Hepatocyte (in vitro differentiated cells): ENCODE measurements around the gene FRAS1. TPM values are rescaled to one million over a fixed set of nuclear protein-coding genes. Genes with fewer than 3 reads are reported as not detected.

Experiments
- DNase-seq: peaks from one replicate; pipeline ENCODE4 v3.0.0-alpha.2; 2016; ENCODE audit warnings: low spot score
- H2AFZ ChIP-seq: fragments of 200-600 bp; sonication (generic); 2 replicates; pipeline ENCODE4 v1.6.0; 2016; ENCODE audit warnings: antibody characterized with exemption, mild to moderate bottlenecking
- H3K27ac ChIP-seq: fragments of 200-600 bp; sonication (generic); 2 replicates; pipeline ENCODE4 v1.5.1; 2016; ENCODE audit warnings: mild to moderate bottlenecking
- H3K27me3 ChIP-seq: fragments of 200-600 bp; sonication (generic); 2 replicates; pipeline ENCODE4 v1.6.1; 2016
- H3K36me3 ChIP-seq: fragments of 200-600 bp; sonication (generic); replicated peaks from 2 replicates; pipeline ENCODE4 v1.5.1; 2016; ENCODE audit warnings: low read depth; ENCODE audit not compliant: insufficient read depth
- H3K4me1 ChIP-seq: fragments of 200-600 bp; sonication (generic); 2 replicates; pipeline ENCODE4 v1.5.1; 2016; ENCODE audit warnings: mild to moderate bottlenecking, moderate library complexity; ENCODE audit not compliant: insufficient read depth
- H3K4me2 ChIP-seq: fragments of 200-600 bp; sonication (generic); 2 replicates; pipeline ENCODE4 v1.6.0; 2016
- H3K4me3 ChIP-seq: fragments of 200-600 bp; sonication (generic); 2 replicates; pipeline ENCODE4 v1.5.1; 2016; ENCODE audit warnings: mild to moderate bottlenecking
- H3K79me2 ChIP-seq: fragments of 200-600 bp; sonication (generic); 2 replicates; pipeline ENCODE4 v1.6.0; 2017; ENCODE audit warnings: mild to moderate bottlenecking
- H3K9me2 ChIP-seq: fragments of 200-600 bp; sonication (generic); replicated peaks from 2 replicates; pipeline ENCODE4 v1.6.0; 2017; ENCODE audit warnings: mild to moderate bottlenecking; ENCODE audit not compliant: insufficient read depth
- H3K9me3 ChIP-seq: fragments of 200-600 bp; sonication (generic); 2 replicates; pipeline ENCODE4 v1.5.1; 2016; ENCODE audit warnings: low read depth, mild to moderate bottlenecking
- H4K20me1 ChIP-seq: fragments of 200-600 bp; sonication (generic); 2 replicates; pipeline ENCODE4 v1.6.0; 2016; ENCODE audit warnings: mild to moderate bottlenecking; ENCODE audit not compliant: insufficient read depth, poor library complexity, severe bottlenecking
- EZH2 ChIP-seq: fragments of 200-600 bp; sonication (generic); IDR thresholded peaks from 2 replicates; pipeline ENCODE4 v1.6.1; 2016; ENCODE audit warnings: antibody characterized with exemption, mild to moderate bottlenecking, borderline replicate concordance
- EZH2phosphoT487 ChIP-seq: fragments of 200-600 bp; sonication (generic); IDR thresholded peaks from one replicate; pipeline ENCODE4 v1.6.1; 2018; ENCODE audit warnings: antibody characterized with exemption, mild to moderate bottlenecking, low read depth, moderate library complexity; ENCODE audit not compliant: unreplicated experiment, severe bottlenecking
- WGBS: methylation state at CpG from one replicate; pipeline ENCODE4 v1.1.6; 2016; ENCODE audit warnings: low lambda C conversion rate; ENCODE audit errors: missing lambda C conversion rate; 5-methylcytosine and 5-hydroxymethylcytosine counted together
- polyA plus RNA-seq: library from polyadenylated mRNA; unstranded; fragments of >200 nt; fragmentation: Nextera tagmentation; extraction: Ambion mirVana; gene quantifications from 2 replicates; pipeline ENCODE4 v1.2.1, GENCODE V29; 2016
- total RNA-seq: library from RNA; depleted of rRNA; stranded (reverse); fragments of >200 nt; gene quantifications from 2 replicates; pipeline ENCODE4 v1.2.3, GENCODE V29; 2014
- TF ChIP-seq, protein P1 (sequence below): fragments of 200-600 bp; sonication (generic); IDR thresholded peaks from 2 replicates; pipeline ENCODE4 v1.5.1; 2016; ENCODE audit warnings: antibody characterized with exemption, mild to moderate bottlenecking; ENCODE audit not compliant: poor library complexity

Gene FRAS1
- total and polyA plus RNA-seq, 2 experiments from 2014 or later, result 9.3 to 38.5 TPM

DNA sequence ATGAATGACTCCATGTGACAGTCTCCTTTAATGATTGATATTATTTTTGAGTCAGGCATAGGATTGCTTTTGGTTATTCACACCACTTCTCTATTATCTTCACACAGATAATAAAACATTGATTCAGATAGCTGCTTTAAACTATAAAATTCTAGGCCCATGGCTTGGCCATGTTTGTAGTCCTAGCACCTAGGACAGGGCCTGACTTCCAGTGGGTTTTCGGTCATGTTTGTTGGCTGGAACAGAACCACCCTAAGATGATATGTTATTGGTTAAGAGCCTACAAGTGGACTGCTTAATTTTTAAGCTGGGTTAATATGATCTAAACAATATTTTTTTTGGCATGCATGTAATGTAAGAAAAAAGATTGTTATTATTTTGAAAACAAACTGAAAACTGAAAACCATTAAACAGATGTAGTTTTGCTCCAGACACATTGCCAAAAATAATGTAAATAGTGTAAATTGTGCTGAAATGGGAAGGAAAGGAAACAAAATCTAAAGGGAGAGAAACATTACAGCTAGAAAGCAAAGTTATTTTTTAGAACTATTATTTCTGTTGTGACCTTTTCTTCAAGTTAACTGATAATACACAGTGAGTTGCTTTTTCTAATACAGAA, 98.0 kb downstream of the FRAS1 start:
- no peaks in the 10 kb centered on the region for H3K9me2 ChIP-seq
- no peak overlapping the region for H3K27ac ChIP-seq
- H3K36me3 ChIP-seq, result no peaks in the 10 kb centered on the region
- peaks cover 19% of the 10 kb centered on the region for H3K4me1 ChIP-seq
- H3K79me2 ChIP-seq, result peaks cover 46% of the 10 kb centered on the region
- no peaks in the 10 kb centered on the region for H3K27me3 ChIP-seq
- H4K20me1 ChIP-seq, result no peaks in the 10 kb centered on the region
- TF ChIP-seq, protein P1, sequence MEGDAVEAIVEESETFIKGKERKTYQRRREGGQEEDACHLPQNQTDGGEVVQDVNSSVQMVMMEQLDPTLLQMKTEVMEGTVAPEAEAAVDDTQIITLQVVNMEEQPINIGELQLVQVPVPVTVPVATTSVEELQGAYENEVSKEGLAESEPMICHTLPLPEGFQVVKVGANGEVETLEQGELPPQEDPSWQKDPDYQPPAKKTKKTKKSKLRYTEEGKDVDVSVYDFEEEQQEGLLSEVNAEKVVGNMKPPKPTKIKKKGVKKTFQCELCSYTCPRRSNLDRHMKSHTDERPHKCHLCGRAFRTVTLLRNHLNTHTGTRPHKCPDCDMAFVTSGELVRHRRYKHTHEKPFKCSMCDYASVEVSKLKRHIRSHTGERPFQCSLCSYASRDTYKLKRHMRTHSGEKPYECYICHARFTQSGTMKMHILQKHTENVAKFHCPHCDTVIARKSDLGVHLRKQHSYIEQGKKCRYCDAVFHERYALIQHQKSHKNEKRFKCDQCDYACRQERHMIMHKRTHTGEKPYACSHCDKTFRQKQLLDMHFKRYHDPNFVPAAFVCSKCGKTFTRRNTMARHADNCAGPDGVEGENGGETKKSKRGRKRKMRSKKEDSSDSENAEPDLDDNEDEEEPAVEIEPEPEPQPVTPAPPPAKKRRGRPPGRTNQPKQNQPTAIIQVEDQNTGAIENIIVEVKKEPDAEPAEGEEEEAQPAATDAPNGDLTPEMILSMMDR, result no peak
- TF ChIP-seq EZH2phosphoT487 (no peak), EZH2 (no peak)
- H2AFZ ChIP-seq, result no peak overlapping the region
- 94% methylated on average over 1 of the region's 1 CpG for WGBS
- H3K4me2 ChIP-seq, result peak overlapping the region; percentile 3
- no peaks in the 10 kb centered on the region for H3K9me3 ChIP-seq
- no peak for DNase-seq
- H3K4me3 ChIP-seq, result no peak overlapping the region

DNA sequence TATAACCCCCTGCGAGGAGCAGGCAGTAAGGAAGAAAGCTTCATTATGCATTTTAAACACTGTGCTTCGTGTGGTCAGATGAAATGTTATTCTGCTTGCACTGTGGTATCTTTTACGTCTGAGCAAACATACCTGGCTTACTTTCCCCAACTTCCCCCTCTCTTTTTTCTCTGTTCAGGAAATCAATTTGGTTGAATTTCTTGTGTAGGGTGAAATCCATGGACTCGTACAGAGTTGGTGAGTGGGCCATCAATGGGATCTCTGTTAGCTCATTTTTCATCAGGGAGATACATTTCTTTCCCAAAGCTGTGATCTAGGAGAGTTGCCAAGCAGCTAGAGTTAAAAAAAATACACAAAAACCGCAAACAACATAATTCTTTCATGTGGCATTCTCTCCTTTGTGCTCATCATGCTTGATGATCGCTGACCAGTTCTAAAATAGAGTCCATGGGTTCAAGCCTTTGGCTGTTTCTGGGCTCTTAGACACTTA, 98.5 kb downstream of the FRAS1 start:
- peaks cover 51% of the 10 kb centered on the region for H3K79me2 ChIP-seq
- no peak overlapping the region for H2AFZ ChIP-seq
- H3K36me3 ChIP-seq, result no peaks in the 10 kb centered on the region
- peak overlapping the region; percentile 3 for H3K4me2 ChIP-seq
- no peaks in the 10 kb centered on the region for H3K9me2 ChIP-seq
- no peaks in the 10 kb centered on the region for H3K27me3 ChIP-seq
- H3K9me3 ChIP-seq, result no peaks in the 10 kb centered on the region
- H3K27ac ChIP-seq, result peak overlapping the region; percentile 2
- DNase-seq, result no peak
- H3K4me3 ChIP-seq, result no peak overlapping the region
- TF ChIP-seq, protein P1, result no peak
- 56% methylated on average over 6 of the region's 6 CpGs for WGBS
- H4K20me1 ChIP-seq, result no peaks in the 10 kb centered on the region
- H3K4me1 ChIP-seq, result peaks cover 15% of the 10 kb centered on the region

DNA sequence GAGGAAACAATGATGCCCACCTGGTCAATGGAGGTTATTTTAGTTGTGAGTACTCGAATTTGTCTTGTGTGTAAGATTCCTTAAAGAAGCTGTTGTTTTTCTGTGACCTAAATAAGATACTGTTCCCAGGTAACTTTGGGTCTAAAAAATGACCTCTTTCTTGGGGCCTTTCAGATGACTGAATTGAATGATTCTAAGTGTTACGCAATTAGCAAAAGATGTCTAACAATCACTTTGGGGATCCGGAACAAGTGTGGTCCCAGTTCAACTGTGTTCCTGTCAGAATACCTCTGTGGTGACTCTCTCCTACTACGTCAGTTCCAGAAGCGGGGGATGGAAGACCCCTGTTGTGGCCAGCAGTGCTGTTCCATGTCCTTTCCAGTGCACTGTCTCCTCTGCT, 99.4 kb downstream of the FRAS1 start:
- peaks cover 57% of the 10 kb centered on the region for H3K79me2 ChIP-seq
- no peaks in the 10 kb centered on the region for H3K9me3 ChIP-seq
- H4K20me1 ChIP-seq, result no peaks in the 10 kb centered on the region
- H3K4me2 ChIP-seq, result no peak overlapping the region
- no peaks in the 10 kb centered on the region for H3K9me2 ChIP-seq
- WGBS, result 94% methylated on average over 5 of the region's 5 CpGs
- no peak overlapping the region for H3K4me3 ChIP-seq
- H3K27ac ChIP-seq, result no peak overlapping the region
- H2AFZ ChIP-seq, result no peak overlapping the region
- H3K27me3 ChIP-seq, result no peaks in the 10 kb centered on the region
- H3K36me3 ChIP-seq, result no peaks in the 10 kb centered on the region
- H3K4me1 ChIP-seq, result peaks cover 7% of the 10 kb centered on the region
- DNase-seq, result no peak
- TF ChIP-seq, protein P1, result no peak
- TF ChIP-seq EZH2 (no peak), EZH2phosphoT487 (no peak)

DNA sequence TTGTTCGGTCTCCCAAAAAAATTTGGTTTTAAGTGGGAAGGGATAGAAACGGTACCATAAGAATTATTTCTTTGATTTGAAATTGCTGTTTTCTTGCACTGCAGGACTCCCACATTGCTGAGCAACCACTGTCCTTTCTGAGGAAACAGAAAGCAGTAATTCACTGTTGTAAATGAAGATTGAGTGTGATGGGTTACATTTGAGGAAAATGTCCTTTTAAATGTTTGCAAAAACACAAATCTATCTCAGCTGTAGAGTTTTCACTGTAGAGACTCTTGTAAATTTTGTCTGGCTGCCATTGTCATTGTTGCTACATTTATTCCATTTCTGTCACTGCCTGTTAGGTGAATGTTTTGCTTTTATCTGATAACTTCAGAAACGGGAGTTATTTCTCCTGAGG, 105.2 kb downstream of the FRAS1 start:
- no peak for TF ChIP-seq EZH2
- TF ChIP-seq, protein P1, result no peak
- no peak for TF ChIP-seq EZH2phosphoT487
- Histone ChIP-seq H4K20me1 (no peaks in the 10 kb centered on the region), H3K36me3 (no peaks in the 10 kb centered on the region), H3K9me2 (no peaks in the 10 kb centered on the region), H3K9me3 (no peaks in the 10 kb centered on the region), H3K27ac (no peak overlapping the region), H3K4me3 (no peak overlapping the region), H3K27me3 (no peaks in the 10 kb centered on the region), H2AFZ (peak overlapping the region; percentile 5), H3K4me2 (peak overlapping the region; percentile 62), H3K4me1 (peaks cover 6% of the 10 kb centered on the region), H3K79me2 (peaks cover 43% of the 10 kb centered on the region)
- no peak for DNase-seq
- 51% methylated on average over 3 of the region's 3 CpGs for WGBS
